ENCODE data around the gene NOTUM.
"Not testable (repeated sequence)": the region's sequence is repeated elsewhere in the genome, so short reads cannot be mapped to it uniquely, and the experiment has no call there.

Gene NOTUM

GRCh38 chr17:81983639-81984373, 22.8 kb upstream of the NOTUM start:
- Histone ChIP-seq H3K79me2 (ENCODE audit: insufficient read depth, low read length) (0 out of 2 replicates have a peak, but pooled peaks cover 3% of the 10 kb centered on the region), H3K36me3 (ENCODE audit: insufficient read depth, low read length) (peaks cover 43% of the 10 kb centered on the region), H3K4me3 (ENCODE audit: low read depth in 1 of 2, low read length in 2 of 2) (no peak overlapping the region), H3K27ac (ENCODE audit: low read length) (no peak overlapping the region), H4K20me1 (ENCODE audit: insufficient read depth, low read length) (0 out of 2 replicates have a peak, but pooled peaks cover 8% of the 10 kb centered on the region), H3K4me2 (ENCODE audit: insufficient read depth, low read length) (no peak overlapping the region), H3K9ac (ENCODE audit: low read depth, low read length) (no peak overlapping the region), H3K4me1 (ENCODE audit: insufficient read depth, low read length) (peaks cover 14% of the 10 kb centered on the region), H3K9me3 (ENCODE audit: insufficient read depth, low read length, severe bottlenecking) (no peaks in the 10 kb centered on the region), H3K27me3 (ENCODE audit: insufficient read depth, low read length, poor library complexity) (no peaks in the 10 kb centered on the region), H2AFZ (ENCODE audit: low read depth, low read length) (no peak overlapping the region)
- no peak for ATAC-seq (ENCODE audit: insufficient read depth, low read depth)
- TF ChIP-seq CTCF (IDR thresholded peaks at IDR 0.05; ENCODE audit: borderline replicate concordance, extremely low read depth, low read length, poor library complexity, severe bottlenecking) = no peak
- no peak for DNase-seq

GRCh38 chr17:81983011-81983638, 22.1 kb upstream of the NOTUM start:
- Histone ChIP-seq H3K9me3 (ENCODE audit: insufficient read depth, low read length, severe bottlenecking) (no peaks in the 10 kb centered on the region), H3K79me2 (ENCODE audit: insufficient read depth, low read length) (peaks cover 6% of the 10 kb centered on the region), H4K20me1 (ENCODE audit: insufficient read depth, low read length) (0 out of 2 replicates have a peak, but pooled peaks cover 8% of the 10 kb centered on the region), H3K4me3 (ENCODE audit: low read depth in 1 of 2, low read length in 2 of 2) (no peak overlapping the region), H3K4me2 (ENCODE audit: insufficient read depth, low read length) (no peak overlapping the region), H2AFZ (ENCODE audit: low read depth, low read length) (no peak overlapping the region), H3K9ac (ENCODE audit: low read depth, low read length) (no peak overlapping the region), H3K4me1 (ENCODE audit: insufficient read depth, low read length) (peaks cover 21% of the 10 kb centered on the region), H3K27ac (ENCODE audit: low read length) (no peak overlapping the region), H3K27me3 (ENCODE audit: insufficient read depth, low read length, poor library complexity) (no peaks in the 10 kb centered on the region), H3K36me3 (ENCODE audit: insufficient read depth, low read length) (peaks cover 43% of the 10 kb centered on the region)
- no peak for TF ChIP-seq CTCF (IDR thresholded peaks at IDR 0.05; ENCODE audit: borderline replicate concordance, extremely low read depth, low read length, poor library complexity, severe bottlenecking)
- no peak for TF ChIP-seq EZH2 (IDR thresholded peaks at IDR 0.05; ENCODE audit: borderline replicate concordance, low read depth, low read length, severe bottlenecking)
- DNase-seq (no peak), ATAC-seq (ENCODE audit: insufficient read depth, low read depth) (no peak)

- Histone ChIP-seq H3K36me3 (ENCODE audit: insufficient read depth, low read length) (peaks cover 40% of the 10 kb centered on the region), H3K4me1 (ENCODE audit: insufficient read depth, low read length) (peaks cover 31% of the 10 kb centered on the region), H3K79me2 (ENCODE audit: insufficient read depth, low read length) (peaks cover 14% of the 10 kb centered on the region)
- not testable (repeated sequence) for DNase-seq; H3K4me2 ChIP-seq (ENCODE audit: insufficient read depth, low read length); H4K20me1 ChIP-seq (ENCODE audit: insufficient read depth, low read length); H2AFZ ChIP-seq (ENCODE audit: low read depth, low read length); H3K9ac ChIP-seq (ENCODE audit: low read depth, low read length); H3K27me3 ChIP-seq (ENCODE audit: insufficient read depth, low read length, poor library complexity); H3K9me3 ChIP-seq (ENCODE audit: insufficient read depth, low read length, severe bottlenecking); ATAC-seq (ENCODE audit: insufficient read depth, low read depth); H3K27ac ChIP-seq (ENCODE audit: low read length); H3K4me3 ChIP-seq (ENCODE audit: low read depth in 1 of 2, low read length in 2 of 2)
Measured at GRCh38 chr17:81981511-81981910, 20.5 kb upstream of the NOTUM start.

- H4K20me1 ChIP-seq (ENCODE audit: insufficient read depth, low read length) = 0 out of 2 replicates have a peak, but pooled peaks cover 5% of the 10 kb centered on the region
- H3K79me2 ChIP-seq (ENCODE audit: insufficient read depth, low read length) = peaks cover 14% of the 10 kb centered on the region
- TF ChIP-seq CTCF (IDR thresholded peaks at IDR 0.05; ENCODE audit: borderline replicate concordance, extremely low read depth, low read length, poor library complexity, severe bottlenecking) (no peak), EZH2 (IDR thresholded peaks at IDR 0.05; ENCODE audit: borderline replicate concordance, low read depth, low read length, severe bottlenecking) (no peak)
- ATAC-seq (ENCODE audit: insufficient read depth, low read depth) = no peak
- no peak overlapping the region for H3K4me2 ChIP-seq (ENCODE audit: insufficient read depth, low read length)
- peaks cover 38% of the 10 kb centered on the region for H3K4me1 ChIP-seq (ENCODE audit: insufficient read depth, low read length)
- no peaks in the 10 kb centered on the region for H3K27me3 ChIP-seq (ENCODE audit: insufficient read depth, low read length, poor library complexity)
- no peak overlapping the region for H3K9ac ChIP-seq (ENCODE audit: low read depth, low read length)
- H3K36me3 ChIP-seq (ENCODE audit: insufficient read depth, low read length) = peaks cover 35% of the 10 kb centered on the region
- no peak overlapping the region for H3K27ac ChIP-seq (ENCODE audit: low read length)
- no peak overlapping the region for H3K4me3 ChIP-seq (ENCODE audit: low read depth in 1 of 2, low read length in 2 of 2)
- peak; percentile 30 for DNase-seq
- no peaks in the 10 kb centered on the region for H3K9me3 ChIP-seq (ENCODE audit: insufficient read depth, low read length, severe bottlenecking)
- no peak overlapping the region for H2AFZ ChIP-seq (ENCODE audit: low read depth, low read length)
Measured at GRCh38 chr17:81980707-81981343, 19.8 kb upstream of the NOTUM start.

Data from DND-41 (cell line).